Gastrocnemius medialis (tissue), 4 donors: ENCODE data around the gene ROBO2. TPM values are rescaled to one million over a fixed set of nuclear protein-coding genes. Genes with fewer than 3 reads are reported as not detected.

ENCODE experiments used
- ATAC-seq, 2 donors: fragments of 150-250 bp; one replicate each; pipeline ENCODE4 v1.9.1; 2016
- DNase-seq, 2 donors: peaks; one replicate each; pipeline ENCODE4 v3.0.0-alpha.2; 2019
- H3K27ac ChIP-seq, 4 donors: fragments of 200-600 bp; sonication (generic); 1 replicate in 1 of 4; 2 replicates in 3 of 4; pipeline ENCODE4 v1.5.1; 2016 to 2018; ENCODE audit warnings: mild to moderate bottlenecking in 2 of 4, moderate library complexity in 1 of 4
- H3K27me3 ChIP-seq, 3 donors: fragments of 200-600 bp; sonication (generic) in 2 of 3; 1 replicate in 1 of 3; 2 replicates in 2 of 3; pipeline versions ENCODE4 v1.5.1 to v1.6.0; 2016 to 2019; ENCODE audit warnings: mild to moderate bottlenecking in 1 of 3, moderate library complexity in 1 of 3
- H3K36me3 ChIP-seq, 2 donors: fragments of 200-600 bp; sonication (generic) in 1 of 2; one replicate each; pipeline ENCODE4 v1.5.1; 2017 to 2018
- H3K4me1 ChIP-seq, 2 donors: fragments of 200-600 bp; sonication (generic) in 1 of 2; one replicate each; pipeline ENCODE4 v1.5.1; 2016 to 2017; ENCODE audit warnings: mild to moderate bottlenecking in 2 of 2
- H3K4me3 ChIP-seq, 4 donors: fragments of 200-600 bp; sonication (generic) in 3 of 4; 1 replicate in 1 of 4; 2 replicates in 3 of 4; pipeline ENCODE4 v1.5.1; 2016 to 2019; ENCODE audit warnings: mild to moderate bottlenecking in 2 of 4
- H3K9me3 ChIP-seq, 3 donors: fragments of 200-600 bp; sonication (generic) in 2 of 3; 1 replicate in 1 of 3; 2 replicates in 2 of 3; pipeline ENCODE4 v1.5.1; 2016 to 2019
- POLR2A ChIP-seq, 2 donors: fragments of 450-650 bp; IDR thresholded peaks; one replicate each; pipeline ENCODE4 v1.6.1; 2017; ENCODE audit warnings: antibody characterized with exemption in 2 of 2, mild to moderate bottlenecking in 2 of 2, moderate library complexity in 2 of 2
- in situ Hi-C, 4 donors: fragments of 200-750 bp; cut with MboI; loops; one replicate each; pipeline versions ENCODE4 v1.15.0 to v1.8.0; 2017; ENCODE audit warnings: low sequenced_read_pairs in 4 of 4
- intact Hi-C: fragments of 100-400 bp; cut with DNase I; formaldehyde crosslinking; loops from one replicate; pipeline ENCODE4 v1.15.1; 2023; ENCODE audit warnings: low total_unique reads
- total RNA-seq, 4 donors: library from RNA; depleted of rRNA; stranded (reverse); fragments of >200 nt; gene quantifications; one replicate each; pipeline versions ENCODE4 v1.1.0 to v1.2.3, GENCODE V29; 2016
- TF ChIP-seq, protein P1 (sequence below), 5 experiments: fragments of 450-650 bp in 3 of 5; fragments of 200-600 bp in 2 of 5; sonication (generic) in 2 of 5; IDR thresholded peaks in 4 of 5; conservative IDR thresholded peaks in 1 of 5; 1 replicate in 4 of 5; 2 replicates in 1 of 5; pipeline ENCODE4 v1.5.1; 2016 to 2019; ENCODE audit warnings: antibody characterized with exemption in 5 of 5, mild to moderate bottlenecking in 3 of 5, moderate library complexity in 3 of 5

ROBO2 gene
- total RNA-seq, 4 donors from 2014 or later: 0.07 TPM; not detected in 3

DNA sequence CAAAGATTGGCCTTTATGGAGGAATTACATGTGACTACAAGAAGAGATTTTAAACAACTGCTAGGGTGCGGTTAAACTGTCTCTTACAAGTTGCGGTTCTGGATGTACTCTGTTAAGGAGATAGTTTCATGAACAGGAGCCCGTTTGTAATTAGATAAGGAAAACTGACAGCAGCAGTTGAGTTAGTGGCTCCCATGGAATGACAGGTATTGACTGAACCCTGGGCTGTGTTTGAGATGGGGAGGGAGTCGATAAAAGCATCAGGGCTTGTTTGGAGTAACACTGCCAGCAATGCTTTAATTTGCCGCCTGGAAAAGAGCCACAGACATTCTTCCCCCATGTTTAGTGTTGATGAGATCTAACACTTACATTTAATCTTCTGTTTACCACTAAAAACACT lies 139.9 kb downstream of the ROBO2 start:
- in situ Hi-C loops: no loop called here
- Histone ChIP-seq H3K36me3 (no peaks in the 10 kb centered on the region), H3K9me3 (no peaks in the 10 kb centered on the region), H3K27me3 (no peaks in the 10 kb centered on the region), H3K27ac (no peak overlapping the region), H3K4me1 (peaks cover 0 to 9% of the 10 kb centered on the region in 2 donors), H3K4me3 (no peak overlapping the region)
- TF ChIP-seq, protein P1, sequence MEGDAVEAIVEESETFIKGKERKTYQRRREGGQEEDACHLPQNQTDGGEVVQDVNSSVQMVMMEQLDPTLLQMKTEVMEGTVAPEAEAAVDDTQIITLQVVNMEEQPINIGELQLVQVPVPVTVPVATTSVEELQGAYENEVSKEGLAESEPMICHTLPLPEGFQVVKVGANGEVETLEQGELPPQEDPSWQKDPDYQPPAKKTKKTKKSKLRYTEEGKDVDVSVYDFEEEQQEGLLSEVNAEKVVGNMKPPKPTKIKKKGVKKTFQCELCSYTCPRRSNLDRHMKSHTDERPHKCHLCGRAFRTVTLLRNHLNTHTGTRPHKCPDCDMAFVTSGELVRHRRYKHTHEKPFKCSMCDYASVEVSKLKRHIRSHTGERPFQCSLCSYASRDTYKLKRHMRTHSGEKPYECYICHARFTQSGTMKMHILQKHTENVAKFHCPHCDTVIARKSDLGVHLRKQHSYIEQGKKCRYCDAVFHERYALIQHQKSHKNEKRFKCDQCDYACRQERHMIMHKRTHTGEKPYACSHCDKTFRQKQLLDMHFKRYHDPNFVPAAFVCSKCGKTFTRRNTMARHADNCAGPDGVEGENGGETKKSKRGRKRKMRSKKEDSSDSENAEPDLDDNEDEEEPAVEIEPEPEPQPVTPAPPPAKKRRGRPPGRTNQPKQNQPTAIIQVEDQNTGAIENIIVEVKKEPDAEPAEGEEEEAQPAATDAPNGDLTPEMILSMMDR (IDR thresholded peaks at IDR 0.05 in 4 of 5, conservative IDR thresholded peaks at IDR 0.05 in 1 of 5): no peak
- no peak for TF ChIP-seq POLR2A (IDR thresholded peaks at IDR 0.05)
- ATAC-seq (no peak), DNase-seq (no peak)
- intact Hi-C loops: no loop called here

DNA sequence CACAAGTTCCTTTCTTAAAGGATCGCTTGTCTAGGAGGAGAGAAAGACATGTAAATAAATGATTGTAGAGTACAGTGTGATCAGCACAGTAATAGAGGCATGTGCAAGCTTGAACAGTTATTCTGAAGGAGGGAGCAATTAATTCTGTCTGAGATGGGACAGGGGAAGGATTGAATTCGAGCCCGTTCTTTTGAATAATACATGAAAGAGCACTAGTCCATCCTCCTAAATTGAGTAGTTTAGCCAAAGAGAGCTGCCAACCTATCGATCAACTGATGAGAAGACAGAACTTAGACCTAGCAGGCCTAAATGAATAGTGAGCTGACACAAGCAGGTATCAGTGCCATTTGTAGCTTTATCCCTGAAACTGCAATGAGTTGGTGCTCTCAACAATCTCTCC lies 142.4 kb downstream of the ROBO2 start:
- peaks cover 0 to 9% of the 10 kb centered on the region in 2 donors for H3K4me1 ChIP-seq
- intact Hi-C loops: no loop called here
- H3K27me3 ChIP-seq: no peaks in the 10 kb centered on the region
- TF ChIP-seq, protein P1 (IDR thresholded peaks at IDR 0.05 in 4 of 5, conservative IDR thresholded peaks at IDR 0.05 in 1 of 5): no peak
- no peak for TF ChIP-seq POLR2A (IDR thresholded peaks at IDR 0.05)
- H3K9me3 ChIP-seq: no peaks in the 10 kb centered on the region
- no peaks in the 10 kb centered on the region for H3K36me3 ChIP-seq
- ATAC-seq (no peak), DNase-seq (no peak)
- in situ Hi-C loops: no loop called here
- no peak overlapping the region for H3K4me3 ChIP-seq
- H3K27ac ChIP-seq: no peak overlapping the region

DNA sequence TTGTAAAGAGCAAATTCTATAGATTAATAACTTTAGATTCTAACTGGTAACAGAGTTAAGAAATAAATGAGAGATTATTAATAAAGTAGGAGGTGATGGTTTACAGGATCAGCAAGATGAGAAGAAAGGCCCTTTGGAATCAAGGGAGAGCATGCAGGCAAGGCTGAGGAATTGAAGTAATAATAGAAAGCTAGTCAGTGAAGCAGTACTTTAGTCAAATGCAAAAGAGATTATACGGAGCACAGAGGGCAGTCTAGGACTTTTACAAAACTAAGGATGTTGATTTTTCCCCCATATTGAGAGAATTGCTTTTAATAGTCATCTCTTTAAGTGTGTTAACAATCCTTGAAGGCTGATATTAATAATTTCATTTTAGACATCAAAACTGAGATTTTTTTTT lies 146.4 kb downstream of the ROBO2 start:
- TF ChIP-seq POLR2A (IDR thresholded peaks at IDR 0.05): no peak
- TF ChIP-seq, protein P1 (IDR thresholded peaks at IDR 0.05 in 4 of 5, conservative IDR thresholded peaks at IDR 0.05 in 1 of 5): no peak
- Histone ChIP-seq H3K27me3 (no peaks in the 10 kb centered on the region), H3K9me3 (no peaks in the 10 kb centered on the region), H3K4me3 (no peak overlapping the region), H3K36me3 (no peaks in the 10 kb centered on the region), H3K4me1 (no peaks in the 10 kb centered on the region), H3K27ac (no peak overlapping the region)
- DNase-seq (no peak), ATAC-seq (no peak)
- in situ Hi-C loops: no loop called here
- intact Hi-C loops: no loop called here

DNA sequence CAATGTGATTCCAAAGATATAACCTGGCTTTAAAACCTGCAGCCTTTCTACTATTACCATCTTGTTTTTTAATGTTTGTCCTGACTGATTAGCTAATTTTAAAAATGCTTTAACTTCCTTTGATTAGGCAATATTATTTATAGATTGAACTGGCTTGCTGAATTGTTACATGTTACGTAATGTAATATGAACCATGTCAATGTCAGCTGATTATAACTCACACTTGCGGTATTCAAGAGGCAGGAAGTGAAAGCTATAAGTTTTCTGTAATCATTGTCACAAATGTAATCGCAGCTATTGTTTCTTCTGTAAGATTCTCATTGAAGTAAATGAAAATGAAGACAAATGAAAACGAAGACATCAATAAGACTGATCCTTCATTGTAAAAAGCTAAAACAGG lies 146.8 kb downstream of the ROBO2 start:
- no peaks in the 10 kb centered on the region for H3K9me3 ChIP-seq
- ATAC-seq: no peak
- no peaks in the 10 kb centered on the region for H3K36me3 ChIP-seq
- no peak for DNase-seq
- intact Hi-C loops: no loop called here
- TF ChIP-seq, protein P1 (IDR thresholded peaks at IDR 0.05 in 4 of 5, conservative IDR thresholded peaks at IDR 0.05 in 1 of 5): no peak
- no peak for TF ChIP-seq POLR2A (IDR thresholded peaks at IDR 0.05)
- in situ Hi-C loops: no loop called here
- H3K4me3 ChIP-seq: no peak overlapping the region
- H3K27me3 ChIP-seq: no peaks in the 10 kb centered on the region
- no peak overlapping the region for H3K27ac ChIP-seq
- H3K4me1 ChIP-seq: no peaks in the 10 kb centered on the region

DNA sequence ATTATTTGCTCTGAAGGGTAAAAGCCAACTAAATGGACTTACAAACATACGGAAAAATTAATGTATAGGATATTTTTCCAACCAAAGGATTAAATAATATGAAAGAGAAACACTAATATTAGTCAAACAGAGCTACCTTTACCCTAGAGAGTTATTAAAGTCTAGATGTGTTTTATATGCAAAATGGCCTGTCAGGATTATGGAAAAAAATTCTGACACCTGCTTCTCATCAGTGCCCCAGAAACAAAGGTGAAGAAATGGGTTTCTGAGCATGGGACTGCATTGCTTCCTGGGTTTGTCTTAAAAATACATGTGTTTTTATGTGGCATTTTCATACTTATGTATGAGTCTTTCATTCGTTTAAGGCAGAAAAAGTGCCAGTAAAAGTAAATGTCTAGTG lies 148.3 kb downstream of the ROBO2 start:
- in situ Hi-C loops (no loop called here), intact Hi-C loops (no loop called here)
- ATAC-seq (no peak), DNase-seq (no peak)
- H3K4me1 ChIP-seq: no peaks in the 10 kb centered on the region
- H3K36me3 ChIP-seq: no peaks in the 10 kb centered on the region
- H3K9me3 ChIP-seq: no peaks in the 10 kb centered on the region
- no peak overlapping the region for H3K27ac ChIP-seq
- TF ChIP-seq, protein P1 (IDR thresholded peaks at IDR 0.05 in 4 of 5, conservative IDR thresholded peaks at IDR 0.05 in 1 of 5): no peak
- TF ChIP-seq POLR2A (IDR thresholded peaks at IDR 0.05): no peak
- no peaks in the 10 kb centered on the region for H3K27me3 ChIP-seq
- H3K4me3 ChIP-seq: no peak overlapping the region
